Measurements from ENCODE around the gene ADGRV1. TPM values are rescaled to one million over a fixed set of nuclear protein-coding genes. Genes with fewer than 3 reads are reported as not detected.
"Not testable (repeated sequence)": the region's sequence is repeated elsewhere in the genome, so short reads cannot be mapped to it uniquely, and the experiment has no call there.

Gene ADGRV1
- polyA plus RNA-seq, 1 donor from 2014 or later, result not detected

DNA sequence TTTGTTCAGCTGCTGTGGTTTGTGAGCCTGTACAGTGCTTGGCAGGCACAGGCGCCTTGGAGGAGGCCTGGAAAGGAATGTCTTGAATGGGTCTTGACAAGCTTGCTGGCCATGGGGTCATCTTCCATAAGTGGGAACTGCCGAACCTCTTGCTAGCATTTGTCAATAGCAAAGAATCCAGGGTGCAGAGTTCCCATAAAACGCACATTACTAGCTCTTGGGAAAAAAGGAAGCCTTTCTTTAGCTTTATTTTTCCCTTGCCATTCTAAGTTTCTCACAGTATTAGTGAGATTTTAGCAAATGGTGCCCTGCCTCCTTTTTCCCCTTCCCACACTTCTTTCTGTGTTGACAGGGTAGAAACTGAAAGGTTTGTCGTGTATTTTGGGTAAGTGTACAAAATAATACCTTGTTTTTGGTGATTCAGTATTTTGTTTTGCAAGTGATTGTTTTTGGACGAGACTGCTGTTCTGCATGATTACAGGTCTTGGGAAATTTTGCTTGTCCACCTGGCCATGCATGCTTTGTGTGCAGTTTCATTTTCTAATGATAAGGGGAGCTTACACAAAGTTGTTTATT, 82.0 kb downstream of the ADGRV1 start:
- no peaks in the 10 kb centered on the region for H3K27me3 Mint-ChIP-seq
- no peaks in the 10 kb centered on the region for H3K4me1 Mint-ChIP-seq
- no peak overlapping the region for H3K4me3 Mint-ChIP-seq
- H3K9me3 Mint-ChIP-seq, result no peaks in the 10 kb centered on the region
- peaks cover 2% of the 10 kb centered on the region for H3K36me3 Mint-ChIP-seq
- H3K27ac Mint-ChIP-seq, result no peak overlapping the region

DNA sequence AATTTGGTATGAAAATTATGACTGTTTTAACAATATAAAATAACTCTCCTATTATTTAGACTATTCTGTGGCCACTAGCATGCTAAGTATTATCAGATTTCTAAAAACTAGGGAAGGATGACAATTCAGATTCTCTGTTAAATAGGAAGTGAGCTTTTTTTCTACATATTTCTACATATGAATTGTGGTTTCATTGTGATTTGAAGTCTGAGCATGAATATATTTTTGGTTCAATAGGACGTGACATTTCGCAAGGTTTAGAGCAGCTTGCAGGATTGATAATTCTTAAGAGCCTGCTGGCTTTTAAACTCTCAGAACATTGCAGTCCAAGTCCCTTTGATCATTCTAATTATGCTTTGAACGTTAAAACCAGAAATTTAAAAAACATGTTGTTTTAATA, 82.9 kb downstream of the ADGRV1 start:
- peaks cover 2% of the 10 kb centered on the region for H3K36me3 Mint-ChIP-seq
- no peak overlapping the region for H3K27ac Mint-ChIP-seq
- no peaks in the 10 kb centered on the region for H3K4me1 Mint-ChIP-seq
- H3K9me3 Mint-ChIP-seq, result no peaks in the 10 kb centered on the region
- H3K27me3 Mint-ChIP-seq, result no peaks in the 10 kb centered on the region
- H3K4me3 Mint-ChIP-seq, result no peak overlapping the region

DNA sequence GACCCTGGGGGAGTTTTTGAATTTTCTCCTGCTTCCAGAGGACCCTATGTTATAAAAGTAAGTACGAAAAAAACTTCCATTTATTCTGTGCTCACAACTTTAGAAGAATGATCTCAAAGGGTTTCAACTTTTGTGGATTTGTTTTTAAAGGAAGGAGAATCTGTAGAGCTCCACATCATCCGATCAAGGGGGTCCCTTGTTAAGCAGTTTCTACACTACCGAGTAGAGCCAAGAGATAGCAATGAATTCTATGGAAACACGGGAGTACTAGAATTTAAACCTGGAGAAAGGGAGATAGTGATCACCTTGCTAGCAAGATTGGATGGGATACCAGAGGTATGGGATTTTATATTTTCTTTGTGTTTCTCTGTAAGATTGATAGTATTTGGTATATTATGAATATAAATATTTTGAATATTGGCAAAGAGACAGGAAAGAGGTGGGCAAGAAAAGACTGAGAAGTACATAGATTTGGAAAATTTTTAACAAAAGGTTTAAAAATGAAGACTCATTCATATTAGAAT, 84.2 kb downstream of the ADGRV1 start:
- H3K4me1 Mint-ChIP-seq, result no peaks in the 10 kb centered on the region
- no peaks in the 10 kb centered on the region for H3K9me3 Mint-ChIP-seq
- no peak overlapping the region for H3K4me3 Mint-ChIP-seq
- H3K27me3 Mint-ChIP-seq, result no peaks in the 10 kb centered on the region
- H3K27ac Mint-ChIP-seq, result no peak overlapping the region
- H3K36me3 Mint-ChIP-seq, result peaks cover 2% of the 10 kb centered on the region

DNA sequence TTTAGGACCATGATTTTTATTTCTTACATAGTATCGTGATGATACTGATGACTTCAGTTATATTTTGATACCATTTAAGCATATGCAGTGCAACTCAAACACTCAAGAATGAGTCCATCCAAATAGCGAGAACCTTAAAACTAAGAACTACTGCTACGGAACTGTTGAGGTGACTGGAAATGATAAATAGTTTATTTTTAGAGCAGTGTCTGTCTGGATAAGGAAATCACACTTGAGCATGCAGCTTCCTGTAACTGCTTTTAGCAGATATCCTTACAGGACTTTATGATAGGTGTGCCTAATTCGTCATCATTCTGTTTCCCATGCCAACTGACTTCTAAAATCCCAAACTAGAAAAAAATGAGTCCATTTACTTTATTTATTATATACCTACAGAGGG, 85.5 kb downstream of the ADGRV1 start:
- no peaks in the 10 kb centered on the region for H3K27me3 Mint-ChIP-seq
- H3K4me1 Mint-ChIP-seq, result no peaks in the 10 kb centered on the region
- H3K4me3 Mint-ChIP-seq, result no peak overlapping the region
- H3K9me3 Mint-ChIP-seq, result no peaks in the 10 kb centered on the region
- no peak overlapping the region for H3K27ac Mint-ChIP-seq
- H3K36me3 Mint-ChIP-seq, result peaks cover 2% of the 10 kb centered on the region

DNA sequence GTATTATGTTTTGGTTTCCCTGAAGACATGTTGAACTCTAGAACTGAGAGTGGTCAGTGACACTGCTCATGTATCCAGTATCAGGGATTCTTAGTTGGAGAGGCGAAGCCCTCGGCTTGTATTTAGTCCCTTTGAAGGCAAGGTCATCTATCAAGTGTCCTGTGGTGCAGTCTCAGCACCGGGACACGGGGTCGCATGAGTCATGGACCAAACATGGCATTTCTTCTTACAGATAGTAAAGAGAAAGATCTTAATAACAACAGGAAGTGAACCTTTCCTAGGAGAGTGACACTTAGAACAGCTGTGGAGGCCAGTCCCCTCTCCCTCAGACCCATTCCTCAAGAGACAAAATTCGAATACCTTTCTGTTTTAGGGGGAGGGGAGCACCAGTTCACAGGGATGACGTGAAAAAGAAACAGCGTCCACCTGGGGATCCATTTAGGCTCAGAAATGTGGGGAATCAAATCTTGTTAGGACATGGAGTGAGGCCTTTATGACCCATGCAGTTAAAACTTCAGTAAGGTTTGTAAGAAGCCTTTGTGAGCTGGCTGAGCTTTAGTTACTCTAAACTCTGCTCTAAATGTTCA, 86.5 kb downstream of the ADGRV1 start:
- Mint-ChIP-seq H3K4me1 (no peaks in the 10 kb centered on the region), H3K9me3 (no peaks in the 10 kb centered on the region), H3K4me3 (no peak overlapping the region), H3K36me3 (peaks cover 2% of the 10 kb centered on the region), H3K27ac (no peak overlapping the region), H3K27me3 (no peaks in the 10 kb centered on the region)

DNA sequence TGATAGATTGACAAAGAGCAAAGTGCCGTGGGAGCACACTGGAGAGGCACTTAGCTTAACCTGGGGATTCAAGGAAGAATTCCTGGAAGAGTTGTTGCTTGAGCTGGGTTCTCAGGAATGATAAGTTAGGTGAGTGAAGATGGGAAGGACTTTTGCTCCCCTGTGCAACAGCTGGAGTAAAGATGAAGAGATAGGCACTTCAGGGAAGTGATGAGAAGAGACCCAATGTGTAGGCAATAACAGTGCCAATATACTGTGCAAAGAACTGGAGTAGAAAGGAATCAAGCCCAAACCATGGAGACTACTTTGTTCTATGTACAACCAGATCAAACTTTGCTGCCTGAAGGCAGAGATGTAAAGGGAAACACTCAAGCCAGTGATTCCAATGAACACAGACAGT, 92.2 kb downstream of the ADGRV1 start:
- Mint-ChIP-seq H3K27me3 (peaks cover 5% of the 10 kb centered on the region), H3K36me3 (no peaks in the 10 kb centered on the region), H3K4me3 (no peak overlapping the region), H3K27ac (no peak overlapping the region), H3K4me1 (no peaks in the 10 kb centered on the region), H3K9me3 (no peaks in the 10 kb centered on the region)

DNA sequence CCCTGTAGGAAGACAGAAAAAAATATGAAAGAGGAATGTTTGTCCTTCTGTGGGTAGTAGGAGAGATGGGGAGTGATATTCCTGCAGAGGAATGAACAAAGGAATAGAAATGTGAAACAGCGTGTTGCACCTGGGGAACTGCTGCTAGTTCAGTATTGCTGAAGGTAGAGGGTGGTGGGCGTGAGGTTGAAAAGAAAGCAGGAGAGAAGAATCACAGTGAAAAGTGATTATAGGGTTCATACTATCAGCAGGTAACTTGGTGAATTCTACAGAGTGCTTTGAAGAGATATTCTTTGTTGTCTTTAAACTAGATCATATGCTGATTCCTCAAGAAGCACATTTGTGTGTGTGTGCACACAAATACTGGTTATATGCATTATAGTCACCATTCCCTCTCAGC, 95.6 kb downstream of the ADGRV1 start:
- no peak overlapping the region for H3K27ac Mint-ChIP-seq
- no peaks in the 10 kb centered on the region for H3K9me3 Mint-ChIP-seq
- H3K4me1 Mint-ChIP-seq, result no peaks in the 10 kb centered on the region
- no peak overlapping the region for H3K4me3 Mint-ChIP-seq
- H3K27me3 Mint-ChIP-seq, result peaks cover 5% of the 10 kb centered on the region
- no peaks in the 10 kb centered on the region for H3K36me3 Mint-ChIP-seq

DNA sequence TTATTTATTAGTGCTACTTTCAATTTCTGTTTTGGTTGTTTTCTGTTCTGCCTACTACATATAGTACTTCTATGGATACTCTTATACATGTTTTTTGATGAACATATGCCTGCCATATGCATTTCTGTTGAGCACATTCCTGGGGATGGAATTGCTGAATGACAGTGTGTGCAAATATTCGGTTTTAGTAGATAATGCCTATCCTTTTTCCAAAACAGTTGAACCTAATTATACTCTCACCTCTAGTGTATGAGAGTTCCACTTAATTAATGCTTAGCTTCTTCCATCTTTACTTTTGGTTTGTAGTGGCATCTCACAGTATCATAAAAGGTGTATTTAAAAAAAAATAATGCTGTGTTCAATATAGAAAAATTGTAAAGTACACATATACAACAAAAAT, 96.8 kb downstream of the ADGRV1 start:
- Mint-ChIP-seq H3K4me1 (no peaks in the 10 kb centered on the region), H3K27me3 (peaks cover 5% of the 10 kb centered on the region), H3K27ac (no peak overlapping the region), H3K4me3 (no peak overlapping the region), H3K9me3 (no peaks in the 10 kb centered on the region), H3K36me3 (no peaks in the 10 kb centered on the region)

DNA sequence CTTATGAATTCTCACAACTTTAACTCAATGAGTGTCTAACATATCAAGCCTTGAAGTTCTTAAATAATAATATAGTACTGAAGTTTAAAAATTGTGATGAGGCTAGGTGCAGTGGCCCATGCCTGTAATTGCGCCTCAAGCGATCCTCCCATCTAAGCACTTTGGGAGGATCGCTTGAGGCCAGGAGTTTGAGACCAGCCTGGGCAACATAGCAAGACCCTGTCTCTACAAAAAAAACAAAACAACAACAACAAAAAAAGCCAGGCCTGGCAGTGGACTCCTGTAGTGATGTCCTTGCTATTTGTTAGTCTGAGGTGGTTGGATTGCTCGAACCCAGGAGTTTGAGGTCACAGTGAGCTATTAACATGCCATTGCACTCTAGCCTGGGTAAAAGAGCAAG, 98.4 kb downstream of the ADGRV1 start:
- H3K27me3 Mint-ChIP-seq, result peaks cover 5% of the 10 kb centered on the region
- H3K4me3 Mint-ChIP-seq, result no peak overlapping the region
- no peaks in the 10 kb centered on the region for H3K36me3 Mint-ChIP-seq
- no peaks in the 10 kb centered on the region for H3K4me1 Mint-ChIP-seq
- no peaks in the 10 kb centered on the region for H3K9me3 Mint-ChIP-seq
- no peak overlapping the region for H3K27ac Mint-ChIP-seq

DNA sequence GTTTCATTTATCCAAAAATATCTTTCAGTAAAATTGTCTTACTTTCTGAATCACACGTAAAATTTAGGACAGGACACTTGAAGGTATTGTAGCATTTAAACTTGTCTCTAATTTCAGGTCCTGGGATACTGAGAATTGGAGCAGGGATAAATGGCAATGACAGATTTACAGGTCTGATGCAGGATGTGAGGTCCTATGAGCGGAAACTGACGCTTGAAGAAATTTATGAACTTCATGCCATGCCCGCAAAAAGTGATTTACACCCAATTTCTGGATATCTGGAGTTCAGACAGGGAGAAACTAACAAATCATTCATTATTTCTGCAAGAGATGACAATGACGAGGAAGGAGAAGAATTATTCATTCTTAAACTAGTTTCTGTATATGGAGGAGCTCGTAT, 99.2 kb downstream of the ADGRV1 start:
- H3K27ac Mint-ChIP-seq, result no peak overlapping the region
- H3K27me3 Mint-ChIP-seq, result peaks cover 5% of the 10 kb centered on the region
- no peaks in the 10 kb centered on the region for H3K9me3 Mint-ChIP-seq
- no peaks in the 10 kb centered on the region for H3K36me3 Mint-ChIP-seq
- H3K4me3 Mint-ChIP-seq, result no peak overlapping the region
- H3K4me1 Mint-ChIP-seq, result no peaks in the 10 kb centered on the region

DNA sequence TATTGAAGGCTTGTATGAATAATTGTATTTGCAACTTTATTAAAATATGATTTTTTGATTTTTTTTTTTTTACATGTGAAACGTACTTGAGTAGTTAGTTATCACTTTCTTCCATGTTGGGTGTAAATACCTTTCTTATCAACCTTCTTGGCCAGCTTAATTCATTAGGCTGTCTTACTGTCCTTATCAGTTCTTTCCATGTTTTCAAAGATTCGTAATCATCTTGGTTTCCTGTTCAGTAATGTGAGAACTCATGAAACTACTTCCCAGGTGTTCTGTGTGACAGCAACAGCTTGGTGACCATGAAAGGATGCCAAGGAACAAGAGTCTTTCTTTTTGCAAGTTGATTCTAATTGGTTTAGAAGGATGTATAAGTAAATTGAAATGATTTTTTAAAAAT, 100.0 kb downstream of the ADGRV1 start:
- Mint-ChIP-seq H3K4me3 (no peak overlapping the region), H3K36me3 (no peaks in the 10 kb centered on the region), H3K27ac (no peak overlapping the region), H3K27me3 (no peaks in the 10 kb centered on the region), H3K4me1 (no peaks in the 10 kb centered on the region), H3K9me3 (no peaks in the 10 kb centered on the region)

DNA sequence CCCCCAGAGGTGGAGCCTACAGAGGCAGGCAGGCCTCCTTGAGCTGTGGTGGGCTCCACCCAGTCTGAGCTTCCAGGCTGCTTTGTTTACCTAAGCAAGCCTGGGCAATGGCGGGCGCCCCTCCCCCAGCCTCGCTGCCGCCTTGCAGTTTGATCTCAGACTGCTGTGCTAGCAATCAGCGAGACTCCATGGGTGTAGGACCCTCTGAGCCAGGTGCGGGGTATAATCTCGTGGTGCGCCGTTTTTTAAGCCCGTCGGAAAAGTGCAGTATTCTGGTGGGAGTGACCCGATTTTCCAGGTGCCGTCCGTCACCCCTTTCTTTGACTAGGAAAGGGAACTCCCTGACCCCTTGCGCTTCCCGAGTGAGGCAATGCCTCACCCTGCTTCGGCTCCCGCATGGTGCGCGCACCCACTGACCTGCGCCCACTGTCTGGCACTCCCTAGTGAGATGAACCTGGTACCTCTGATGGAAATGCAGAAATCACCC, 109.5 kb downstream of the ADGRV1 start:
- H3K27ac Mint-ChIP-seq, H3K27me3 Mint-ChIP-seq, H3K4me3 Mint-ChIP-seq, H3K4me1 Mint-ChIP-seq, H3K9me3 Mint-ChIP-seq, H3K36me3 Mint-ChIP-seq: not testable (repeated sequence)

DNA sequence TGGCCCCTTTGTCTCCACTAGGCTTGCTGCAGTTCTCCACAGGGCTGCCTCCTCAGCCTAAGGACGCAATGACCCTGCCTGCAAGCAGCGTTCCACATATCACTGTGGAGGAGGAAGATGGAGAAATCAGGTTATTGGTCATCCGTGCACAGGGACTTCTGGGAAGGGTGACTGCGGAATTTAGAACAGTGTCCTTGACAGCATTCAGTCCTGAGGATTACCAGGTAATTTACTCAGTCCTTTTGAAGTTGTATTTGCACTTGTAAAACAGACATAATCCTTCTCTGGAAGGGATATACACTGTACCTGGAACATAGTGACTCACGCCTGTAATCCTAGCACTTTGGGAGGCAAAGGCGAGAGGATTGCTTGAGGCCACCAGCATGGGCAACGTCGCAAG, 116.6 kb downstream of the ADGRV1 start:
- Mint-ChIP-seq H3K27me3 (peaks cover 2% of the 10 kb centered on the region), H3K4me1 (no peaks in the 10 kb centered on the region), H3K36me3 (no peaks in the 10 kb centered on the region), H3K27ac (no peak overlapping the region), H3K4me3 (no peak overlapping the region), H3K9me3 (peaks cover 0 to 2% (median 0%) of the 10 kb centered on the region in 3 donors)

DNA sequence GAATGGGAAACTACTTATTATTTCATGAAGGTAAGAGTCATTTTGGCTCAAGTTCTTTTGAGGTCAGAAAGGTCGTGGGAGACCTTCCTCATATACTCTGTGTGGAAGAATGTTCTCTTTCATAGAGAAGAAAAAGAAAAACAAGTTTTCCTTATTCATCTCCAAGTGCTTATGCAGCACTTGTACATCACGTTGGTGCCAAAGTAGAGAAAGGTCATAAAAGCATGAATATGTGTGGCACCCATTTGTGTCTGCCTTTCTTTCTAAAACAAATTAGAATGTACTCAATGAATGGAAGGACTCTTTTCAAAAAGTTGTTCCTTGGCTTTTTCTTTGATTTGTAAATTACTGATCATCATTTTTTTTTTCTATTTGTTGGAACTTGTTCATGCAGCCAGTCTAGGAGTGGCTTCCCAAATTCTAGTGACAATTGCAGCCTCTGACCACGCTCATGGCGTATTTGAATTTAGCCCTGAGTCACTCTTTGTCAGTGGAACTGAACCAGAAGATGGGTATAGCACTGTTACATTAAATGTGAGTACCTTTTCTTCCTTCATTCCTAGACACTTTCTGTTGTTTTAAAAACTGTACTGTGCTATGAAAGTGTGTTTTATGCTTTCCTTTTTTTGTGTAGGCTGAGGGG, 122.4 kb downstream of the ADGRV1 start:
- Mint-ChIP-seq H3K36me3 (no peaks in the 10 kb centered on the region), H3K27ac (no peak overlapping the region), H3K4me1 (no peaks in the 10 kb centered on the region), H3K9me3 (peaks cover 0 to 3% (median 2%) of the 10 kb centered on the region in 3 donors), H3K27me3 (no peaks in the 10 kb centered on the region), H3K4me3 (no peak overlapping the region)

DNA sequence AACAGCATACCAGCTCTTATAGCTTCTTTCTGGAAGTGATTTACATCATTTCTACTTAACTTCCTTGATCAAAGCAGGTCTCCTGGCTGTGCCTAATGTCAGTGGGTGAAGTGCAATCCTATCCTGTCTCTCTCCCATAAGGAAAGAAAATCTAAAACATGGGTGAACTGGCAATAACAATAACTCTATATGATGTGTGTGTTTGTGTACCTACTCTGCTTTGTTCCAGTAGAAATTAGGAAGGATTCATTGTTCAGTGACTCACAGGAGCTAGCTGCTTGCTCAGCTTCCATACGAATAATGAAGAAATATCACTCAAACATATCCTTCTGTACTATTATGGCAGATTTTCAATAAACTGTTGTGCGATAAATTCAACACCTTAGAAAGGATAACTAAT, 123.7 kb downstream of the ADGRV1 start:
- H3K36me3 Mint-ChIP-seq, result no peaks in the 10 kb centered on the region
- H3K4me3 Mint-ChIP-seq, result no peak overlapping the region
- H3K27me3 Mint-ChIP-seq, result no peaks in the 10 kb centered on the region
- no peaks in the 10 kb centered on the region for H3K4me1 Mint-ChIP-seq
- H3K9me3 Mint-ChIP-seq, result peaks cover 0 to 4% (median 2%) of the 10 kb centered on the region in 3 donors
- H3K27ac Mint-ChIP-seq, result no peak overlapping the region

All from IgD-negative memory B cell (primary cell).